Globus pallidus (tissue), 1 donor: ENCODE data around the gene SMAD3.
A peak's percentile ranks its signal among the peaks of the same experiment; 100 is the strongest.
"Not testable (repeated sequence)": the region's sequence is repeated elsewhere in the genome, so short reads cannot be mapped to it uniquely, and the experiment has no call there.

Experiments
- DNase-seq: peaks from one replicate; pipeline ENCODE4 v3.0.0-alpha.2; 2015; ENCODE audit warnings: low spot score

Gene SMAD3

DNA sequence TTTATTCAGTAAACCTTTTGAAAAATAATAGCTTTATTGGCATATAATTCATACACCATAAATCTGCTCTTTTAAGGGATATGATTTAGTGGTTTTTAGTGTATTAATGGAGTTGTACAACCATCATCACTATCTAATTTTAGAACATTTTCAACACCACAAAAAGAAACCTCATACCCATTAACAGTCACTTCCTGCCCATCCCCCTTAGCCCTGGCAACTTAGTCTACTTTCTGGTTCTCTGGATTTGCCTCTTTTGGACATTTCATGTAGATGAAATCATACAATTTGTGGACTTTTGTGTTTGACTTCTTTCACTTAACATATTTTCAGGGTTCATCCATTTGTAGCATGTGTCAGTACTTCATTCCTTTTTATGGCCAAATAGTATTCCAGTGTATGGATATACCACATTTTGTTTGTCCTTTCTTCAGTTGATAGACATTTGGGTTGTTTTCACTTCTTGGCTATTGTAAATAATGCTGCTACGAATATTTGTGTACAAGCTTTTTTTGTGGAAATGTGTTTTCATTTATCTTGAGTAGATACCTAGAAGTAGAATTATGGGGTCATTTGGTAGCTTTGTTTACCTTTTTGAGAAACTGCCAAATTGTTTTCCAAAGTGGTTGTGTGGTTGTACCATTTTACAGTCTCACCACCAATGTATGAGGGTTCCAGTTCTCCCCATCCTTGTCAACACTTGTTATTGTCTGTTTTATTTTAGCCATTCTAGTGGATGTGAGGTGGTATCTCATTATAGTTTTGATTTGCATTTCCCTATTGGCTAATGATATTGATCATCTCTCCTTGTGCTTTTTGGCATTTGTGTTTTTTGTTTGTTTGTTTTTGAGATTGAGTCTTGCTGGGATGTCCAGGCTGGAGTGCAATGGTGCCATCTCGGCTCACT, 45.8 kb downstream of the SMAD3 start:
- no peak for DNase-seq

GRCh38 chr15:67114046-67114445, 48.6 kb downstream of the SMAD3 start:
- DNase-seq: no peak

DNA sequence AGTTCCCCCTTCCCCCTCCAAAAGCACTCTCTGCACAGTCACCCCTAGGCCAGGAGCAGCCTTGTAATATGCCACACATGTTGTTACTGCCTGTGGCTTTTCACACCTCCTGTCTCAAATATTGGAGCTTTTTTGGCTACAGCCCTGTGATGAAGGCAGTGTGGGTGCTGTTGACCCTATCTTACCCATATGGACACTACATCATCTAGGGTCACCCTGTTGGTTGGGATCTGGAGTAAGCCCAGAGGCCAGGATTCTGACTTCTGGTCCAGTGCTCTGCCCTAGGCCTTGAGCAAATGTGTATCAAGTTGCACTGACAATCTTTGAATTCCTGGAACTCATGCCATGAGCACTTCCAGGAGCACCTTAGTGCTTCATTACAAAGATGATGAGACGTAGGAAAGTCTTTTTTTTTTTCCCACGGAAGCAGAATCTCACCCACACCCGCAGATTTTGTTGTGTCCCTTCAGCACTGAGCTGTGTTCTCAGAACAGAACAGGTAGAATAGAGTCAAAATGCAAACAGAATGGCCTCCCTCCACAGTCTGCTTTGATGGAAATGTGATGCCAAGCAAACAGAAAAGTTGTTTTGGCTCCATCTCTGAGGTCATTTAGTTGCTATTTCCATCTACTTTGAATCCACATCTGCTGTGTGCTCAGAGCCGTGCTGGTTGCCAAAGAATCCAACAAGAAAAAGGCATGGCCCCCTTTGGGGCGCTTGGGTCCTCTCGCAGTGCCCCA, 49.6 kb downstream of the SMAD3 start:
- no peak for DNase-seq

- no peak for DNase-seq
Measured at GRCh38 chr15:67115586-67115969, 50.2 kb downstream of the SMAD3 start.

DNA sequence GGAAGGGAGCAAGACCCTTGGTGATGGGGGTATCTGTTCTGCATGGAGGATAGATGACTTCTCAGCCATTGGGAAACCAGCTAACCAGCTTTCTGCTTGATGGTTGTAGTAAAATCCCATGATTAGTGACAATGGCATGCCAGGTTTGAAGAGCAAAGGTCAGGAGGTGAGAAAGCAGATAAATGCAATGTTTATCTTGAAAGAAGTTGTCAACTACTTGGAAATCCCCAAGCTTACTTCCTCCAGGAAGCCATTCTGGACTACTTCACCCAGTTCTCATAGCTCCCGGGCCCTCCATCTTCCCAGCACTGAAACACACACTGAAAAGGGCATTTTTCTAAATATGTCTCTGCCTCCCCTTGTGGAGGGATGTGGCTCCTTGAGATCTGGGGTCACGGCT, 51.3 kb downstream of the SMAD3 start:
- no peak for DNase-seq

GRCh38 chr15:67117370-67117769, 52.0 kb downstream of the SMAD3 start:
- DNase-seq: no peak

GRCh38 chr15:67118808-67119207, 53.4 kb downstream of the SMAD3 start:
- DNase-seq: no peak

- DNase-seq: no peak
Measured at GRCh38 chr15:67119238-67119846, 53.9 kb downstream of the SMAD3 start.

- no peak for DNase-seq
Measured at GRCh38 chr15:67120009-67120838, 54.8 kb downstream of the SMAD3 start.

DNA sequence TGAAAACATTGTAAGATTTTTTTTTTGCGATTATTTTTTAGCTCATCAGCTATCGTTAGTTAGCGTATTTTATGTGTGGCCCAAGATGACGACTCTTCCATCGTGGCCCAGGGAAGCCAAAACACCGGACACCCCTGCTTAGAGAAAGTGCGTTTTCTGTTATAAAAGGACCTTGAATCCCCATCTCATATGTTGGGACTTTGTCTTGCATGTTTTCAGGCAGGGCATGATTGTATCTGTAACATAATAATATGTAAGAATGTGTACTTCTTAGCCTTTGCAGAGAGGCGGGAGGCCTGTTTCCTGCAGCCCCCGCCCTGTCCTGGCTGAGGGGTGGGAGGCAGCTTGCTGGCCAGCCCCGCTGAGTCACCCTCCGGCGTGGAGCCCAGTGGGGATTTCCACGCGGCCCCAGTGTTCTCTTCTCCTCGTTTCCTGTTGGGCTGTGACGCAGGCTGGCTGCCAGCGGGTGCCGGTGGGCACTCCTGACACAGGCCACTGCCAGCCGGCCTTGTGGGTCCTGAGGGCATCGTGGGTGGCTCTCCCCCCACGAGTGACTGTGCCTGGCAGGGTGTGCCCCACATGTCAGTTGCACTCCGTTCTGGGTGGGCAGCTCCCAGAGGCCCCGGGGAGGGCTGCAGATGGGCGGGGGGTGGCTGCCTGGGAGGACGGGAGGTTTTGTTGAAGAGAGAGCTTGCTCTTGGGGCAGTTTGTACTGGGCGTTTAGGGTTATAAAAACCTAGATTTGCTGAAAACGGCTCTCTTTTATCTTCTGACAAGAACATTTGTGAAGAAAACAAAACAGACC, 55.6 kb downstream of the SMAD3 start:
- DNase-seq: peak; percentile 52

- DNase-seq: no peak
Measured at GRCh38 chr15:67121644-67122605, 56.5 kb downstream of the SMAD3 start.

DNA sequence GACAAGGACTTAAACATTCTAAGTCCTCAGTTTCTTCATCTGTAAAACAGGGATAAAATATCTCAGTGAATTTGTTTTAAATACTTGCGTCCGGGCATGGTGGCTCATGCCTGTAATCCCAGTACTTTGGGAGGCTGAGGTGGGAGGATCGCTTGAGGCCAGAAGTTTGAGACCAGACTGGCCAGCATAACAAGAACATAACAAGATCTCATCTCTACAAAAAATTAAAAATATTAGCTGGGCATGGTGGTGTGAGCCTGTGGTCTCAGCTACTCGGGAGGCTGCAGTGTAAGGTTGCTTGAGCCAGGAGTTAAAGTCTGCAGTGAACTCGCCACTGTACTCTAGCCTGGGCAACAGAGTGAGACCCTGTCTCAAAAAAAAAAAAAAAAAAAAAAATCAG, 57.4 kb downstream of the SMAD3 start:
- not testable (repeated sequence) for DNase-seq

- not testable (repeated sequence) for DNase-seq
Measured at GRCh38 chr15:67123291-67123690, 57.9 kb downstream of the SMAD3 start.

DNA sequence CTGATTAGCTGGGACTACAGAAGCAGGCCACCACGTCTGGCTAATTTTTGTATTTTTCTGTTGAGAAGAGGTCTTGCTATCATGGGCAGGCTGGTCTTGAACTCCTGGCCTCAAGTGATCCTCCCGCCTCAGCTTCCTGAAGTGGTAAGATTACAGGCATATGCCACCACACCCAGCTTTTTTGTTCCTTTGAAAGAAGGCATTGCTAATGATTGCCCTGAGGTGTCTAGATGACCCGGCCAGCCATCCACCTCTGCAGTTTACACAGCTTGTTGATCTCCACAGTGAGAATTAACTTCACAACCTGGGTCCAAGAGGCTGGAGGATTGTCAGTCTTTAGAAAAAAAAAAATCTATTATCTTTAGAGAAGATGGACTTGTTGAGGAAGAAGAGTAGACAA, 58.7 kb downstream of the SMAD3 start:
- DNase-seq: no peak

DNA sequence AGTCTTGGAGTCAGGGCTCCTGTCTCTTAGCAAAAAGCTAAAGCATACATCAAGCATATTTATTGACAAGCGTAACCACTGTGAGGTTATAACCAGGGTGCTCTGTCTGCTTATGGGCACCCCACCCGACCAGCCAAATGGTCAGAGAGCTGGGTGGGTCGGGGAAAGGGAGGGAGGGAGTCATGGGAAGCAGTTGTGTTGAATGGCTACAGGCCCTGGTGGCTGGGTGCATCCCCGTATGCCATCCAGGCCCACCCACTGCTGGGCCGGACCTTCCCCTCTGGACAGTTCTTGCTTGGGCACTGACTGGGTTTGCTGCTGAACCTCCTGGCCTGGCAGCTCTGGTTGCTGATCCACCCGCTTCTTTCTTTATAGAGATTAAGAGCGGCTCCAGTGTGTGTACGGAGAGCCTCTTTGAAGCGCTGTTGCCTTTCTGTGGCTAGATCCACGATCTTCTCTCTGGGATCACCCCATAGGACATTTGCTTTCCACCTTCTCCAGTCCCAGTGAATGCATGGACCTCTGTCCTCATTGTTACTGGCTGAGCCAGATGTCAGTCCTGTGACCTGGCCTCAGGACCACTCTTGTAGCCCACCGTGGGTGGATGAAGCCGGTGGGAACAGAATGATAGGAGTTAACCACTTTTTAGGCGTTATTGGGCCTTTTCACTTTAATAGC, 59.6 kb downstream of the SMAD3 start:
- DNase-seq: no peak

DNA sequence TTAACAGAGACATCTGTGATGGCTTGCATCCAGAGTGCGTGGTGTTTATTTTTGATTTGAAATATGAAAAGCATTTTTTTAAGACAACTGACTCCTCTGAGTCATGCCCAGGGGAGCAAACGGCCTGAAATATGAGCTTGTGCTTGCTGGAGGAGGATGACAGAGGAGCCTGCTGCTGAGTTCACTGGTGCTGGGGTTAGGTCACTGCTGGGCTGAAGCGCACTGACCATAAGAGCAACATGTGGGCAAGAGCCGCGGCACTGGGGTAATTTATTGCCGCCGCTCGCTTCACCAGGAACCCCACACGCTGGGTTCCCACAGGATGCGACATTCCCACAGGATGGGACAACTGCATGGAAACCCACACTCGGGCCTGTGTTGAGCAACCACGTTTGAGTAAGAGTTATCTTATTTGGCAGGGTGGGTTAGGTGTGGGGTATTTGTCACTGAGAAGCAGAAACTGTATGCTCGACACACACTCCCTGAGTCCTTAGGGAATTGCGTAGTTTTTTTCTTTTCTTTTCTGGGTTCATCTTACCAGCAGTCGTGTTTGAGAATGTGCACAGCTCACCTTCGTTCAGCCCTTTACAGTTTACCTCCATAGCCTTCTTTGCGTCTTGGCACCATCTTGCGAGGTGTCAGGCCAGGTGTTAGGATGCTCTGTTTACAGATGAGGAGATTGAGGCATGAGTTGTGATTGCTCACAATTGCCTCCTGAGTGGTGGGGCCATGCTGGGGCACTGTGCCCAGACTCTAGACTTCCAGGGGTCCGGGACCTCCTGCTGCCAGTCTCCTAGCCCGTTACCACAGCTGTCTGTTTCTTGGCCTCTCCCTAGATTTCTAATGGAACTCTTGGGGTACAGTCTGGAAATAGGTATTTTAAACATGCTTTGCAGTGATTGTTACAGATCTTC, 60.4 kb downstream of the SMAD3 start:
- no peak for DNase-seq

GRCh38 chr15:67126551-67127330, 61.3 kb downstream of the SMAD3 start:
- no peak for DNase-seq

DNA sequence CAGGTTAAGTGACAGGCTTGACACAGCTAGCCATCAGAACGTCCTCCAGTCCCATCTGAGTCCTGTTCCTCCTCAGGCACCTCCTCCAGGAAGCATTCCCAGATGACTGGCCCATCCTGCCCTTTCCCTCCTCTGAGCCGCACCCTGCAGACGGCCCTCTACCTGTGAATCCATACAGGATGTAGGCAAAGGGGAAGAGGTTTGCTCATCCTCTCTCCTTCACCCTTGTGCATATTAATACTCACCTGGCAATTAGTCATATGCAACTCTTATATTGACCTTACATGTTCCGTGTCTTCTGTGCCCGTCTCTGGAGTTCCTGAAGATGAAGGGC, 61.9 kb downstream of the SMAD3 start:
- no peak for DNase-seq
